Measurements from ENCODE around the gene GPR143.

The GPR143 gene

DNA sequence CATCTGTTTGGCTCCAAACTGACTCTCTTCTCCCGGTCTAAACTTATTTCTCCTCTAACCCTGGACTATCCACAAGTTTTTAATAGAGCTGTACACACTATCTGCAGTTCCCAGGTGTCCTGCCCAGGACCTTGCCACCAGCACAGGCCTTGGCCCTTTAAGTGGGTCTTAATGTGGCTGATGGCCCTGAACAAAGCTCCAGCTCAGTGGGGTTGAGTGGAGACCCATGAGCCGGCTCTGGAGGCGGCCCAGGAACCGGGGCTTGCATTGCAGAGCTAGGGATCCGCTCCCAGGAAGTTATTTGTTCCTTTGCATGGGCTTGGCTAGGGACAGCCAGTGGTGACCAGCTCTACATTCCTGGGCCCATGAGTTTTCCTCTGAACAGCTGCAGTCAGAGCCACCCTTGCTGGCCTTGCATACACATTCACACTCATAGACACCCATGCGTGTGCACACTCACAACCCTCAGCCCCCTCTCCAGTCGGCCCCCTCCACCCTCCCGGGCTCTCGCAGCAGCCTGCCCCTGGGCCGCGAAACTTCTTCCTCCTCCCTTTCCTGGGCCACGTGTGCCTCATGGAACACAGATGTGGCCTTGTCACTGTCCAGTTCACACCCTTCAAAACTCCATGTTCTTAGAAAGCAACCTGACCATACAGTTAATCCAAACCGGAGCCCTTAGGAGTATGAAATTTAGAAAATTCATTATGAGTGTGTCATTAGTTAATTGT, 58.2 kb downstream of the GPR143 start:
- no peak for DNase-seq

DNA sequence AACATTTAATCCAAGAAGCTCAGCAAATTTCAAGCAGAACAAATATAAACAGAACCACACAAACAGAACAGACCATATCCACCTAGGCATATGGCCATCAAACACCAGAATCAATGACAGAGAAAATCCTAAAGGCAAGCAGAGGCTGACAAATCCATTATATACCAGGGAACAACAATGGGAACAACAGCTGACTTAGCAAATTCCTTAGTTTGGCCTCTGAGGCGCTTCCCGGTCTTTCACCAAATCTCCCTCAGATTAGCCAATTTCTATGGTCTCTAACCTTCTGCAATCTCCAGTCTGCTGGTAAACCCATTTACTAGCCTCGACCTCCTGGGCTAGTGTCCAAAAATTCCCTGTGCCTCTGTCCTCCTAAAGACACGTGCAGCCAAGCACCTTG, 59.2 kb downstream of the GPR143 start:
- DNase-seq, result no peak

DNA sequence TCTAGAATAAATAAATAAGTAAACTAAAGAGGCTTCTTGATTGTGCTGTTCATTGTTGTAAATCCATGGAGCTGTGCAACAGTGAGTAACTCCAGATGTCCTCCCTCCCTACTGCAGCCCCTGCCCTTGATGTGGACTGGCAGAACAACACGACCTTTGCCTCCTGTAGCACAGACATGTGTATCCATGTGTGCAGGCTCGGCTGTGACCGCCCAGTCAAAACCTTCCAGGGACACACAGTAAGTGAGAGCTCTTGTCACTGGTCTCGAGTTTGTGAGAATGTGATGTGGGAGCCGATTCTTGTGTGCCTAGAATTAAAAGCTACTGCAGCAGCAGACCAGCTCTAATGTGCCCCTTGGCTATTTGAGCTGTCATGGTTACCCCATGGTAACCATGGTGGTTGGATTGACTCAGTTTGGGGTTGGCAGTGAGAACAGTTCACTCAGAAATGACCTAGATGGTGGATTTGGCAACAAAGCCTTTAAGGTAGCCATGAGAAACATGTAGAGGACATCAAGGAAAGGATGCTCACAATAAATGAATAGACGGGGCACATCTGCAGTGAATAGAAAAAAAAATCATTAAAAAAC, 60.7 kb downstream of the GPR143 start:
- DNase-seq, result no peak

DNA sequence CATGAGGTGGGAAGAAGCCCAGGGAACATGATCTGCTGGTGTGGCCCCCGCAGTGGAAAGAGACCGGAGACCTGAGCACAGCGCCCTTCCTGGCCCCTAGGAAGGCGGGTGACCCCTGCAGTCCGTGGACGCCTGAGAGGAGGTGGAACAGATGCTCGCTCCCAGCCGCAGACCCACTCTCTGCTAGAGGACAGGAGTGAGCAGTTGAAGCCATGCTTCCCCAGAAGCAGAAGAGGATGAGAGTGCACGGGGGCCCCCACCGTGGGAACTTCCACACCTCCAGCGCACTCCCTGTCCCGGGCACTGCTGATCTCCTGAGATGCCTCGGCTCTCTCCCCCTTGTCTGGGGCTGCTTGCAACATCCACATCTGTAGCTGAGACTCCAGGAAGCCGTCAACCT, 62.2 kb downstream of the GPR143 start:
- no peak for DNase-seq

- no peak for DNase-seq
Measured at GRCh38 chrX:9701790-9702189, 63.9 kb downstream of the GPR143 start.

- no peak for DNase-seq
Measured at GRCh38 chrX:9700555-9700954, 65.1 kb downstream of the GPR143 start.

GRCh38 chrX:9698576-9698975, 67.1 kb downstream of the GPR143 start:
- DNase-seq, result no peak

- no peak for DNase-seq
Measured at GRCh38 chrX:9693307-9694001, 72.2 kb downstream of the GPR143 start.

GRCh38 chrX:9690046-9690445, 75.6 kb downstream of the GPR143 start:
- no peak for DNase-seq

GRCh38 chrX:9688833-9689232, 76.8 kb downstream of the GPR143 start:
- DNase-seq, result no peak

DNA sequence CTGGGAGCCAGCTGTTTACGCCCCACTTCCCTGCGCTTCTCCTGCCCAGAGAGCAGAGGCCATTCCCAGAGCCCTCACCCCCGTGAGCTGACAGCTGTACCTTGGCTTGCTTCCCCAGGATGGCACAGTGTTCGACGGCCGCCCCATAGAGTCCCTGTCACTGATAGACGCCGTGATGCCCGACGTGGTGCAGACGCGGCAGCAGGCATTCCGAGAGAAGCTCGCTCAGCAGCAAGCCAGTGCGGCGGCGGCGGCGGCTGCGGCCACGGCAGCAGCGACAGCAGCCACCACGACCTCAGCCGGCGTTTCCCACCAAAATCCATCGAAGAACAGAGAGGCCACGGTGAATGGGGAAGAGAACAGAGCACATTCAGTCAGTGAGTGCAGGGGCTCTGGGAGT, 77.7 kb downstream of the GPR143 start:
- no peak for DNase-seq

- DNase-seq, result no peak
Measured at GRCh38 chrX:9683350-9683749, 82.3 kb downstream of the GPR143 start.

DNA sequence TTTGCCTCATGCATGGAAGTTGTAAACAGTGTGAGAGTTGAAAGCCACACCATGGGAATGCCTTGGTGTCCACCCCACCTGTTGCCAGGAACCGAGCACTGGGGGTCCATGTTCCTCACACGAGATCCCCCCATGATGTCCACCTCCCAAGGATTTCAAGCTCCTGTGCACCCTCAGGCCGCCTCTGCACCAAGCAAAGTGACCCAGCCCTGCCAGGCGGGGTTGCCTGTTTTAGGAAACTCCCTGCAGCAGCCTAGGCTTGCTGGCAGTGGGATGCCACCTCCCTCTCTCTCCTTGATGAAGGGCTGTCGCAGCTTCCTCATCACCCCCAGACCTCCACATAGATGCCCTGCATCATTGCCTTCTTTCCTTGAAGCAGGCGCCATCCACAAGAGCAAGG, 82.8 kb downstream of the GPR143 start:
- DNase-seq, result no peak

DNA sequence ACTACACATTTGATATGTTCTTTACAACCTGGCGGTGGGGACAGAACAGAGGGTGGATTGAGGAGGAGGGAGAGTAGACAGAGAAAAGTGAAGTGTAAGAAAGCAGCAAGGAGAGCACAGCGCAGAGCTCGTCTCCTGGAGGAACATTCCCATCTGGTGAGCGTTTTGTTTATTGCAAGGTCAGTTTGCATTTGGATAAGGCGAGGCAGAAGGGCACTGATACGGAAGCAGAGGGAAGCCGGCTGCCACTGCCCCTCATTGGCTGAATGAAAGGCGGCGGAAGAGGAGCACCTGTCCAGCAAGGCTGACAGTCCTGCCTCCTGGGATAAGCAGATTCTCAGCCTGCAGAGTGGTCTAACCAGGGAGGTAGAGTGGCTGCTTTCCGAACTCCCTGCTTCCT, 83.2 kb downstream of the GPR143 start:
- no peak for DNase-seq

- no peak for DNase-seq
Measured at GRCh38 chrX:9681422-9681821, 84.2 kb downstream of the GPR143 start.

- no peak for DNase-seq
Measured at GRCh38 chrX:9681011-9681410, 84.6 kb downstream of the GPR143 start.

GRCh38 chrX:9678215-9678965, 87.3 kb downstream of the GPR143 start:
- DNase-seq, result no peak

- DNase-seq, result peak; percentile 32
Measured at GRCh38 chrX:9677098-9677739, 88.4 kb downstream of the GPR143 start.

DNA sequence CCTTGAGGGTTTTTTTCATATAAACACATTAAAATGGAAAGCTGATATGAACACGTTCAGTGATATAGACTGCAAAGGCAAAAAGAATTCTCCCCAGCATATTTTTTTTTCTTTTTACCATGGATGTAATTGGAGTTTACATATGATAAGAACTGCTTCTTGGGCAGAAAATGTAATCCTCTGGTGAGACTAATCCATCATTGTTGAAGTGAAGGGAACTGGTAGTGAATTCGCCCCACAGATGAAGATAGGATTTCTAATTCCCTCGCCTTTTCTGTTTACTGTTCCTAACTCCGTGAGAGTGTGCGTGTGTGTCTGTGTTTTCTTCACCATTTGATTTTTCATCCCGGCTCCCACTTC, 88.9 kb downstream of the GPR143 start:
- no peak for DNase-seq

GRCh38 chrX:9676306-9676705, 89.3 kb downstream of the GPR143 start:
- peak; percentile 53 for DNase-seq

Data from fibroblast of skin of abdomen (primary cell).